Liver (tissue), 9 donors: Measurements from ENCODE around the gene RTEL1. TPM values are rescaled to one million over a fixed set of nuclear protein-coding genes. Genes with fewer than 3 reads are reported as not detected.

Experiments
- DNase-seq: peaks from one replicate; pipeline ENCODE4 v3.0.0-alpha.2; 2017; ENCODE audit warnings: low spot score
- H3K27ac ChIP-seq, 2 donors: one replicate each; pipeline ENCODE4 v1.7.0; 2013; ENCODE audit warnings: inconsistent platforms in 2 of 2, low read length in 2 of 2, control low read depth in 1 of 2, low read depth in 1 of 2, mild to moderate bottlenecking in 1 of 2
- H3K27me3 ChIP-seq, 4 donors: one replicate each; pipeline versions ENCODE4 v1.6.1 to v1.7.0; 2013; ENCODE audit warnings: low read length in 3 of 4, inconsistent platforms in 1 of 4, mild to moderate bottlenecking in 1 of 4, moderate library complexity in 1 of 4; ENCODE audit not compliant: control insufficient read depth in 4 of 4, insufficient read depth in 4 of 4
- H3K36me3 ChIP-seq, 4 donors: one replicate each; pipeline versions ENCODE4 v1.6.1 to v1.7.0; 2013; ENCODE audit warnings: low read length in 3 of 4, mild to moderate bottlenecking in 3 of 4, low read depth in 1 of 4, moderate library complexity in 1 of 4; ENCODE audit not compliant: control insufficient read depth in 4 of 4, insufficient read depth in 3 of 4
- H3K4me1 ChIP-seq, 4 donors: one replicate each; pipeline versions ENCODE4 v1.6.1 to v1.7.0; 2013; ENCODE audit warnings: low read length in 3 of 4, mild to moderate bottlenecking in 3 of 4, moderate library complexity in 1 of 4; ENCODE audit not compliant: control insufficient read depth in 4 of 4, insufficient read depth in 4 of 4
- H3K4me3 ChIP-seq, 3 donors: one replicate each; pipeline versions ENCODE4 v1.6.1 to v1.7.0; 2013; ENCODE audit warnings: low read length in 3 of 3, control low read depth in 1 of 3, low read depth in 1 of 3, mild to moderate bottlenecking in 1 of 3
- H3K9ac ChIP-seq, 2 donors: one replicate each; pipeline ENCODE4 v1.7.0; 2013; ENCODE audit warnings: low read length in 2 of 2, mild to moderate bottlenecking in 2 of 2, moderate library complexity in 2 of 2, control low read depth in 1 of 2, low read depth in 1 of 2
- H3K9me3 ChIP-seq, 4 donors: one replicate each; pipeline versions ENCODE4 v1.6.1 to v1.7.0; 2013; ENCODE audit warnings: low read length in 3 of 4; ENCODE audit not compliant: control insufficient read depth in 4 of 4
- CTCF ChIP-seq: fragments of 150-350 bp; IDR thresholded peaks from 2 replicates; pipeline ENCODE4 v1.5.1; 2017; ENCODE audit warnings: improper control_type of control experiment, low read depth, low read length; ENCODE audit not compliant: missing input control
- EGR1 ChIP-seq, 2 donors: IDR thresholded peaks; 2 replicates each; pipeline ENCODE4 v1.6.1; 2016 to 2018; ENCODE audit warnings: antibody characterized with exemption in 2 of 2, low read depth in 2 of 2
- FOXA1 ChIP-seq: IDR thresholded peaks from 2 replicates; pipeline ENCODE4 v1.6.1; 2016; ENCODE audit warnings: antibody characterized with exemption
- FOXA2 ChIP-seq: IDR thresholded peaks from 2 replicates; pipeline ENCODE4 v1.6.1; 2016; ENCODE audit warnings: antibody characterized with exemption
- GABPA ChIP-seq, 2 donors: IDR thresholded peaks in 1 of 2; conservative IDR thresholded peaks in 1 of 2; 2 replicates each; pipeline ENCODE4 v1.6.1; 2016; ENCODE audit warnings: antibody characterized with exemption in 2 of 2, mild to moderate bottlenecking in 1 of 2, moderate library complexity in 1 of 2
- HNF4A ChIP-seq, 2 donors: conservative IDR thresholded peaks; 2 replicates each; pipeline ENCODE4 v1.6.1; 2016; ENCODE audit warnings: antibody characterized with exemption in 2 of 2, mild to moderate bottlenecking in 2 of 2
- HNF4G ChIP-seq: IDR thresholded peaks from 2 replicates; pipeline ENCODE4 v1.6.1; 2016; ENCODE audit warnings: antibody characterized with exemption
- JUND ChIP-seq, 2 donors: IDR thresholded peaks; 2 replicates each; pipeline ENCODE4 v1.6.1; 2016; ENCODE audit warnings: antibody characterized with exemption in 2 of 2
- NR2F2 ChIP-seq: IDR thresholded peaks from 2 replicates; pipeline ENCODE4 v1.6.1; 2016; ENCODE audit warnings: antibody characterized with exemption
- RAD21 ChIP-seq, 2 donors: IDR thresholded peaks; 2 replicates each; pipeline ENCODE4 v1.6.1; 2016; ENCODE audit warnings: antibody characterized with exemption in 2 of 2, mild to moderate bottlenecking in 2 of 2
- RXRA ChIP-seq, 2 donors: IDR thresholded peaks; 2 replicates each; pipeline ENCODE4 v1.6.1; 2017 to 2018; ENCODE audit warnings: antibody characterized with exemption in 2 of 2, mild to moderate bottlenecking in 1 of 2
- SP1 ChIP-seq: IDR thresholded peaks from 2 replicates; pipeline ENCODE4 v1.6.1; 2018; ENCODE audit warnings: antibody characterized with exemption, mild to moderate bottlenecking
- TAF1 ChIP-seq: conservative IDR thresholded peaks from 2 replicates; pipeline ENCODE4 v1.6.1; 2016; ENCODE audit warnings: antibody characterized with exemption, mild to moderate bottlenecking
- YY1 ChIP-seq: IDR thresholded peaks from 2 replicates; pipeline ENCODE4 v1.6.1; 2016; ENCODE audit warnings: antibody characterized with exemption, mild to moderate bottlenecking
- ZBTB33 ChIP-seq: IDR thresholded peaks from 2 replicates; pipeline ENCODE4 v1.6.1; 2016; ENCODE audit warnings: antibody characterized with exemption
- WGBS: extraction: QIAGEN DNeasy Blood & Tissue Kit; methylation state at CpG from one replicate; pipeline ENCODE4 v1.1.7; 2013; 5-methylcytosine and 5-hydroxymethylcytosine counted together
- polyA plus RNA-seq, 2 donors: library from polyadenylated mRNA; stranded (reverse) in 1 of 2; unstranded in 1 of 2; fragments of 200-250 nt in 1 of 2; fragments of >200 nt in 1 of 2; fragmentation: Nextera tagmentation in 1 of 2; extraction: Ambion mirVana in 1 of 2; gene quantifications; one replicate each; pipeline versions ENCODE4 v1.2.1 to v1.2.3, GENCODE V29; 2013 to 2015
- total RNA-seq, 2 donors: library from RNA; depleted of rRNA; stranded (reverse); fragments of >200 nt; gene quantifications; one replicate each; pipeline ENCODE4 v1.2.3, GENCODE V29; 2014
- TF ChIP-seq, protein P1 (sequence below): IDR thresholded peaks from 2 replicates; pipeline ENCODE4 v1.6.1; 2016; ENCODE audit warnings: antibody characterized with exemption, mild to moderate bottlenecking
- TF ChIP-seq, protein P2 (sequence below): IDR thresholded peaks from 2 replicates; pipeline ENCODE4 v1.6.1; 2016; ENCODE audit warnings: antibody characterized with exemption
- TF ChIP-seq, protein P3 (sequence below): IDR thresholded peaks from 2 replicates; pipeline ENCODE4 v1.6.1; 2016; ENCODE audit warnings: antibody characterized with exemption
- donor health status: healthy.
- donor health status: healthy.
- donor health status: healthy.
- donor health status: healthy.
- donor health status: healthy.

Gene RTEL1
- total and polyA plus RNA-seq, 4 donors = 3.7 to 16.9 (median 7.4) TPM

DNA sequence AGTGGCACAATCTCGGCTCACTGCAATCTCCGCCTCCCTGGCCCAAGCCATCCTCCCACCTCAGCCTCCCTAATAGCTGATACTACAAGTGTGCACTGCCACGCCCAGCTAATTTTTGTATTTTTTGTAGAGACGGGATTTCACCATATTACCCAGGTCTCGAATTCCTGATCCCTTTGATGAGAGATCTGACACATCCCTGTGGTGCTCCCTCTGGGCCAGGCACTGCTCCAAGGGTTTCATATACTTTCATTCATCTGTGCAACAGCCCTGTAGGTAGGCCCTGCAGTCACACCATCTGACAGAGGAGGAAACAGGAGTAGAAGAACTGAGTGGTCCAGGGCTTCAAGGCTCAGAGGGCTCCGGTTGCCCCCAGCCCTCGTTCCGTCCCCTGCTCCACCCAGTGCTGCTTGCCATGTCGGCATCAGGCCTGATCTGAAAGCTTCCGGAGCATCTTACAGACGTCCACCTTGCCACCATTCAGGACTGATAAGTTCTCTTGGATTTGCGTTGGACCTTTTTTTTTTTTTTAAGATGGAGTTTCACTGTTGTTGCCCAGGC lies 53.1 kb downstream of the RTEL1 start:
- no peak overlapping the region for H3K27ac ChIP-seq
- H3K9me3 ChIP-seq = peaks cover 0 to 4% (median 0%) of the 10 kb centered on the region in 4 donors
- H3K27me3 ChIP-seq = no peaks in the 10 kb centered on the region
- no peak for TF ChIP-seq RAD21 (IDR thresholded peaks at IDR 0.05)
- H3K4me3 ChIP-seq = no peak overlapping the region
- DNase-seq = no peak
- peaks cover 5 to 24% (median 23%) of the 10 kb centered on the region in 4 donors for H3K4me1 ChIP-seq
- no peak overlapping the region for H3K9ac ChIP-seq
- peaks cover 13 to 17% (median 14%) of the 10 kb centered on the region in 4 donors for H3K36me3 ChIP-seq
- WGBS = 86% methylated on average over 12 of the region's 12 CpGs

DNA sequence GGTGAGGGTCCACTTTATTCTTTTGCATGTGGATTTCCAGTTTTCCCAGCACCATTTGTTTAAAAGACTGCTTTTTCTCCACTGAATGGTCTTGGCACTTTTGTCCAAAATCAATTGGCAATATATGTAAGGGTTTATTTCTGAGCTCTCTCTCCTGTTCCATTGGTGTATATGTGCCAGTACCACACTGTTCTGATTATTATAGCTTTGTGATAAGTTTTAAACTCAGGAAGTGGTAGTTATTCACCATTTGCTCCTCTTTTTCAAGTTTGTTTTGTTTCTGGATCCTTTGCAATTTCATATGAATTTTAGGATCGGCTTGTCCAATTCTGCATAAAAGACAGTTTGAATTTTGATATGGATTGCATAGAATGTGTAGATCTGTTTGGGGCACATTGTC lies 54.1 kb downstream of the RTEL1 start:
- Histone ChIP-seq H3K9me3 (peaks cover 0 to 4% (median 0%) of the 10 kb centered on the region in 4 donors), H3K9ac (no peak overlapping the region), H3K4me1 (peaks cover 5 to 17% (median 13%) of the 10 kb centered on the region in 4 donors), H3K36me3 (peaks cover 11 to 18% (median 13%) of the 10 kb centered on the region in 4 donors), H3K27ac (no peak overlapping the region), H3K27me3 (no peaks in the 10 kb centered on the region), H3K4me3 (no peak overlapping the region)
- TF ChIP-seq SP1 = no peak
- no peak for TF ChIP-seq FOXA2
- no peak for TF ChIP-seq HNF4A (conservative IDR thresholded peaks at IDR 0.05)
- TF ChIP-seq EGR1 (IDR thresholded peaks at IDR 0.05; ENCODE audit: low read depth in 2 of 2) = no peak
- TF ChIP-seq, protein P1, sequence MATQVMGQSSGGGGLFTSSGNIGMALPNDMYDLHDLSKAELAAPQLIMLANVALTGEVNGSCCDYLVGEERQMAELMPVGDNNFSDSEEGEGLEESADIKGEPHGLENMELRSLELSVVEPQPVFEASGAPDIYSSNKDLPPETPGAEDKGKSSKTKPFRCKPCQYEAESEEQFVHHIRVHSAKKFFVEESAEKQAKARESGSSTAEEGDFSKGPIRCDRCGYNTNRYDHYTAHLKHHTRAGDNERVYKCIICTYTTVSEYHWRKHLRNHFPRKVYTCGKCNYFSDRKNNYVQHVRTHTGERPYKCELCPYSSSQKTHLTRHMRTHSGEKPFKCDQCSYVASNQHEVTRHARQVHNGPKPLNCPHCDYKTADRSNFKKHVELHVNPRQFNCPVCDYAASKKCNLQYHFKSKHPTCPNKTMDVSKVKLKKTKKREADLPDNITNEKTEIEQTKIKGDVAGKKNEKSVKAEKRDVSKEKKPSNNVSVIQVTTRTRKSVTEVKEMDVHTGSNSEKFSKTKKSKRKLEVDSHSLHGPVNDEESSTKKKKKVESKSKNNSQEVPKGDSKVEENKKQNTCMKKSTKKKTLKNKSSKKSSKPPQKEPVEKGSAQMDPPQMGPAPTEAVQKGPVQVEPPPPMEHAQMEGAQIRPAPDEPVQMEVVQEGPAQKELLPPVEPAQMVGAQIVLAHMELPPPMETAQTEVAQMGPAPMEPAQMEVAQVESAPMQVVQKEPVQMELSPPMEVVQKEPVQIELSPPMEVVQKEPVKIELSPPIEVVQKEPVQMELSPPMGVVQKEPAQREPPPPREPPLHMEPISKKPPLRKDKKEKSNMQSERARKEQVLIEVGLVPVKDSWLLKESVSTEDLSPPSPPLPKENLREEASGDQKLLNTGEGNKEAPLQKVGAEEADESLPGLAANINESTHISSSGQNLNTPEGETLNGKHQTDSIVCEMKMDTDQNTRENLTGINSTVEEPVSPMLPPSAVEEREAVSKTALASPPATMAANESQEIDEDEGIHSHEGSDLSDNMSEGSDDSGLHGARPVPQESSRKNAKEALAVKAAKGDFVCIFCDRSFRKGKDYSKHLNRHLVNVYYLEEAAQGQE = no peak
- TF ChIP-seq GABPA (IDR thresholded peaks at IDR 0.05 in 1 of 2, conservative IDR thresholded peaks at IDR 0.05 in 1 of 2) = no peak
- no peak for TF ChIP-seq HNF4G
- no peak for TF ChIP-seq NR2F2
- TF ChIP-seq, protein P2, sequence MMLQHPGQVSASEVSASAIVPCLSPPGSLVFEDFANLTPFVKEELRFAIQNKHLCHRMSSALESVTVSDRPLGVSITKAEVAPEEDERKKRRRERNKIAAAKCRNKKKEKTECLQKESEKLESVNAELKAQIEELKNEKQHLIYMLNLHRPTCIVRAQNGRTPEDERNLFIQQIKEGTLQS = no peak
- TF ChIP-seq RXRA (IDR thresholded peaks at IDR 0.05) = no peak
- TF ChIP-seq, protein P3, sequence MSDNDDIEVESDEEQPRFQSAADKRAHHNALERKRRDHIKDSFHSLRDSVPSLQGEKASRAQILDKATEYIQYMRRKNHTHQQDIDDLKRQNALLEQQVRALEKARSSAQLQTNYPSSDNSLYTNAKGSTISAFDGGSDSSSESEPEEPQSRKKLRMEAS = no peak
- no peak for TF ChIP-seq ZBTB33
- TF ChIP-seq YY1 = no peak
- TF ChIP-seq JUND (IDR thresholded peaks at IDR 0.05) = no peak
- no peak for TF ChIP-seq RAD21 (IDR thresholded peaks at IDR 0.05)
- no peak for TF ChIP-seq CTCF
- no peak for TF ChIP-seq FOXA1
- no peak for TF ChIP-seq TAF1
- WGBS = 100% methylated on average over 1 of the region's 1 CpG
- no peak for DNase-seq
